PC-3 (cell line): Measurements from ENCODE around the gene EXOC1.

Source experiments
- EZH2 ChIP-seq: fragments of 300-600 bp; sonication (generic); IDR thresholded peaks from one replicate; pipeline ENCODE4 v1.6.1; 2017; ENCODE audit warnings: antibody characterized with exemption, mild to moderate bottlenecking, low read length; ENCODE audit not compliant: unreplicated experiment
- TF ChIP-seq, protein P1 (sequence below): fragments of 300-600 bp; sonication (generic); conservative IDR thresholded peaks from 2 replicates; pipeline ENCODE4 v1.5.1; 2017; ENCODE audit warnings: antibody characterized with exemption, low read depth, mild to moderate bottlenecking, low read length

DNA sequence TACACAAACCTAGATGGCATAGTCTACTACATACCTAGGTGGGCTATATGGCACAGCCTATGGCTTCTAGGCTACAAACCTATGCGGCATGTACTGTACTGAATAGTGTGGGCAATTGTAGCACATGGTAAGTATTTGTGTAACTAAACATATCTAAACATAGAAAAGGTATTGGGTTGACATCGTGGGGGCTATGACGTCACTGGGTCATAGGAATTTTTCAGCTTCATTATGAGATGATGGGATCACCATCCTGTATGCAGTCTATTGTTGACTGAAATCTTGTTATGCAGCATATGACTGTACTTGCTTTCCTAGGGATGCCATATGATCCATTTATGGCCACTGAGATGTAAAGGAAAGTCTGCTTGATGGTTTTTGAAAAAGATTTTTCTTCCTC, 35.8 kb upstream of the EXOC1 start:
- TF ChIP-seq, protein P1, sequence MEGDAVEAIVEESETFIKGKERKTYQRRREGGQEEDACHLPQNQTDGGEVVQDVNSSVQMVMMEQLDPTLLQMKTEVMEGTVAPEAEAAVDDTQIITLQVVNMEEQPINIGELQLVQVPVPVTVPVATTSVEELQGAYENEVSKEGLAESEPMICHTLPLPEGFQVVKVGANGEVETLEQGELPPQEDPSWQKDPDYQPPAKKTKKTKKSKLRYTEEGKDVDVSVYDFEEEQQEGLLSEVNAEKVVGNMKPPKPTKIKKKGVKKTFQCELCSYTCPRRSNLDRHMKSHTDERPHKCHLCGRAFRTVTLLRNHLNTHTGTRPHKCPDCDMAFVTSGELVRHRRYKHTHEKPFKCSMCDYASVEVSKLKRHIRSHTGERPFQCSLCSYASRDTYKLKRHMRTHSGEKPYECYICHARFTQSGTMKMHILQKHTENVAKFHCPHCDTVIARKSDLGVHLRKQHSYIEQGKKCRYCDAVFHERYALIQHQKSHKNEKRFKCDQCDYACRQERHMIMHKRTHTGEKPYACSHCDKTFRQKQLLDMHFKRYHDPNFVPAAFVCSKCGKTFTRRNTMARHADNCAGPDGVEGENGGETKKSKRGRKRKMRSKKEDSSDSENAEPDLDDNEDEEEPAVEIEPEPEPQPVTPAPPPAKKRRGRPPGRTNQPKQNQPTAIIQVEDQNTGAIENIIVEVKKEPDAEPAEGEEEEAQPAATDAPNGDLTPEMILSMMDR, result no peak
- TF ChIP-seq EZH2, result no peak
